Measurements from ENCODE around the gene WARS2.

WARS2 gene

DNA sequence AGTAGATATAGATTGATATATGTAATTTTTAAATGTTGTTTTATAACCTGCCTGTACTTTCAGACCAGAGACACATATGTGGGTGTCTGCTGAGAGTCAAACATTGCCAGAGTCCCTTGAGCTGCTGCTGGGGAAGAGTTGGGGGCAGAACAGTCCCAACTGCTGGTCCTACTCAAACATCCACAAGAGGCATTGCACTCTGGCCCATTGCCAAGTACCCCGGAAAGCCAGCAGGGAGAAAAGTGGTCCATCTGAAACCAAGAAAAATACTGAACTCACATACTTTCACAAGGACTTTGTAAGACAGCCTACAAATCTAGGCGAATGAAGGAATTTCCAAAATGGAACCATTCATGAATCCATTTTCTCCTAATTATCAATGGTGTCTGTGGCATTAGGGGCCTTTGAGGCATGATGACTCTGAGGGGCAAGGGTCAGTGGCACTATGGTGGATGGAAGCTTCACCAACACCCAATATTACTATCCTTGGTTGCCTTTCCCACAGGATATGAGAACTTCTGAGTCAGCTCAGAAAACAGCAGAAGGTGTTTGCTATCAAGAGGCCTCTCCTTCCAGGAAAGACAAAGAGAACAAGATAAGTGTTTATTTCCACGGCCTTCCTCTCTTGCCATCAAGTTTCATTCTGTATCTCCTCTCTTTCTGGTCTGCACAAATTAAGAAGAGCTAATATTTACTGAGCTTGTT, 145.0 kb downstream of the WARS2 start:
- no peak for DNase-seq

DNA sequence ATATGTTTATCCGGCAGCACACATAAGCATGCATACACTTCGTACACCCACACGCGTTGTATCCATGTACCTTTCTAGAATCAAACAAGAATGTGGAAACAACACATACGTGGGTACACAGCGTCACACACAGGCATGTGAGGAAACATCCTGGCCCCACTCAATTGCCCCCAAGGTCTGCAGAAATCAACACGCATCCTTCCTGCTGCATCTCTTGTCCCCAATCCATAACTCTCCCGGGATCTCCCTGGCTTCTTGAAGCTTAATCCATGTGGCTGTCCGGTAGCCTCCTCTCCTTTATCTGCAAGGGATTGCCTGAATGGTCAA, 146.8 kb downstream of the WARS2 start:
- DNase-seq, result no peak

DNA sequence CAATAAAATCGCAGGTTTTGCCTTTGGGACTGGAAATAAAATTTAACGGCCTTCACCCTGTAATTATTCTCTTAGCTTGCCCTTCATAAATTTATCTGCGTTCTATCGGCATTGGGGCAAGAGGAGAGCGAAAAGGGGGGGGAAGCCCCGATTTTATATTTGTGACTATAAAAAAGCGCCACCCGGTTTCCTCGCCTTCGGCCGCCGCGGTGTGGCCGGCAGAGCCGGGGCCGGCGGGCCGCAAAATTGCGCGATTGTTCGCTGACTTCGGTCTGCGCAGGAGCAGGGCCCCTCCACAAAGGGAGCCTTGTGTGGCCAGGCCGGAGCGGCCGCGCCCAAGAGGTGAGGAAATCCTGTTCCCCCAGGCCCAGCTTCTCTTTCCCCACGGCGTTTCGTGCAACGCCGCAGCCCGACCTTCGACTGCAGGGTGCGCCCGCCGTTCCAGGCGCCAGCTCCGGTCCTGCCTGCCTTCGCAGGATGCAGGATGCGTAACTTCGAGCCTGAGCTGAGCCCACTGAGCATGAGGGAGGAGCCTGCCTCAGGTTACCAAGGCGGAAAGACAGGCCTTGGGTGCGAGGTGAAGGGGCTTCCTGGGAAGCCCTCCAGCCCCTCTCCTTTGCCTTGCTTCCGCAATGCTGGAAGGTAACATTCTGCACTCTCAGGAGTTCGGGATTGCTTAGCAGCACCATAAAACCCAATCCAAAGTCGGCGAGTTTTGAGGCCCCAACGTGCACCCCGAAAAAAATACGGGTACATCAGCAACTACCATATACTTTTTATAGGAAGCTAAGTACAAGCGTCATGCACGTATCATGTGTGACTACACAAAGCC, 147.4 kb downstream of the WARS2 start:
- no peak for DNase-seq

DNA sequence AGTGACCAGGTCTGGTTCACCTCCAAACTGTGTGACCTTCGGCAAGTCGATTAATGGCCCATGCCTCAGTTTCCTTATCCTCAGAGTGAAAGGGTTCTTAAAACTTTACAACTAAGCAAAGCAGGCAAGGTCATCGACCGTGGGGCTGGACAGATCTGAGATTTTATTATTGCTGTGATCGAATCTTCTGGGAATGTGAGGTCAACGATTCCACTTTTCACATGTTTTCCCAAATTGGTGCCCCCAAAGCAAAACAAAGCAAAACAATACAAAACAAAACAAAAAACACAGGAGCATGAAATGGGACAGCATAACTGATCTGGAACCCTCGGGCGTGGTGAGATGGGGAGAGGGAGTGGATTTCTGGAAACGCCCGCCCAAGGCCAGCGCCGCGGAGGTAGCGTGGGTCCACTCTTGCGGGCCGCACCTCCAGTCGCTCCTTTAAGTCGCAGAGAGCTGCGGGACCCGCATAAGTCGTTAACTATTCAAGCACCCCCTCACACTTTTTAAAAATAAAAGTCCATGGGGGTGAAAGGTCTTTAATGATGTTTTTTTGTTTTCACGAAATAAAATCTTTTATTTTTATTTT, 148.1 kb downstream of the WARS2 start:
- no peak for DNase-seq

DNA sequence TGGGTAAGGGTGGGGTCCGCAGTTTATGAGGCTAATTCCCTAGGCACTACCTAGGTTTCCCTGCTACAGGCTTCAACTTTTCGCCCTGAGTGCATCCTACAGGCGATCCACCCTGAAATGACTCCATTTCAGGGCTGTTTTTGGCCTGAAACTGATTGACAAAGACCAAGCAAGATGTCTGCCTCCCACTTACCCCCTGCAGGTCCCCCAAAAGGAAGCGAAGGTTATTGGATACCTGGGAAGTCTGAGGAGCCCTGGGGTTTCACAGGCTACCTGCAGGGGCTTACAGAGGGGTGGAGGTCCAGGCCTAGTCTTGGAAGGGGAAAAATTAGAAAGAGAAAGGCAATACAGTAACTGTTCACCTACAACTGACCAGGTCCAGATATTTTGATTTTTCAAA, 149.0 kb downstream of the WARS2 start:
- DNase-seq, result no peak

DNA sequence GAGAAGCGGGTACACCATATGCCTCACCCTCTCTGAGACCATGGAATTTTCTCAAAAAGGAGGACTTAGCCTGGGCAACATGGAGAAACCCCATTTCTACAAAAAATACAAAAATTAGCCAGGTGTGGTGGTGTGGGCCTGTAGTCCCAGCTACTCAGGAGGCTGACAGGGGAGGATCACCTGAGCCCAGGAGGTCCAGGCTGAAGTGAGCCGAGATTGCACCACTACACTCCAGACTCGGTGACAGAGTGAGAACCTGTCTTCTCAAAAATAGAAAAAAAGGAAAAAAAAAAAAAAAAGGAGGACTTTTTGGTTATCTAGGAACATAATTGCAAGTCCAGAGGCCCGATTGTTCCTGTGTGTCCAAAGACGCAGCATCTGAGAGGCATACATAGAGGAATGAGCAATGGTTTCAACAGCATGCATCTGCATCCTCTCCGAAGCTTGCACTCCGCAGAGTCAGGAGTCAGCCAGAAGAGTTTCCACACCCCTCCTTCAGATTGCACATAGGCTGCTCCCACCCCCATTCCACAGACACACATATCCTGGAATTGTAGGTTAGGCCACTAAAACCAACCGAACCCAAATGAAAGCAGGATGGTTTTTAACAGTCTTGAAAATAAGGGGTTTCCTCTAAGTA, 149.8 kb downstream of the WARS2 start:
- no peak for DNase-seq

DNA sequence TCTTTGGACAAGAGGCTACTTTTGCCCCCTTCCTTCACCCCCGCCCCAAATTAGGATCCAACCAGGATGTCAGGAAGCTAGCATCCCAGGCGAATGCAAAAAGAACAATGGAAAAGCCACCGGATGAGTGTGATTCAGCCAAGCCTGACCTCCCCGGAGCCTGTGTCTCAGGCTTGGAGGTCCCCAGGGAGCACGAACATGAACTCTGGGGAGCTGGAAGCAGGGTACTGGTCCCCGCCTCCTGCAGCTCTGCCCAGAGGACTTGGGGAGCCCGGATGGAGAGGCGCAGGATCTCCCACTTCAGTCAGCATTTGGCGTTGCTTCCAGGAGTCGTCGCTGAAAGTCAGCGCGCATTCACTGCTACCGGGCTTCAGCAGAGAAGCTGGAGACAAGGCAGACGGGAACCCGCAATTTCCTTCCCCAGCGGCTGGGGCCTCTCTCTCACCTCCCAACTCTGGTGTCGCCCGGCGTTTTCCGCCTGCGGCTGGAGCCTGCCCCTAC, 150.5 kb downstream of the WARS2 start:
- no peak for DNase-seq

DNA sequence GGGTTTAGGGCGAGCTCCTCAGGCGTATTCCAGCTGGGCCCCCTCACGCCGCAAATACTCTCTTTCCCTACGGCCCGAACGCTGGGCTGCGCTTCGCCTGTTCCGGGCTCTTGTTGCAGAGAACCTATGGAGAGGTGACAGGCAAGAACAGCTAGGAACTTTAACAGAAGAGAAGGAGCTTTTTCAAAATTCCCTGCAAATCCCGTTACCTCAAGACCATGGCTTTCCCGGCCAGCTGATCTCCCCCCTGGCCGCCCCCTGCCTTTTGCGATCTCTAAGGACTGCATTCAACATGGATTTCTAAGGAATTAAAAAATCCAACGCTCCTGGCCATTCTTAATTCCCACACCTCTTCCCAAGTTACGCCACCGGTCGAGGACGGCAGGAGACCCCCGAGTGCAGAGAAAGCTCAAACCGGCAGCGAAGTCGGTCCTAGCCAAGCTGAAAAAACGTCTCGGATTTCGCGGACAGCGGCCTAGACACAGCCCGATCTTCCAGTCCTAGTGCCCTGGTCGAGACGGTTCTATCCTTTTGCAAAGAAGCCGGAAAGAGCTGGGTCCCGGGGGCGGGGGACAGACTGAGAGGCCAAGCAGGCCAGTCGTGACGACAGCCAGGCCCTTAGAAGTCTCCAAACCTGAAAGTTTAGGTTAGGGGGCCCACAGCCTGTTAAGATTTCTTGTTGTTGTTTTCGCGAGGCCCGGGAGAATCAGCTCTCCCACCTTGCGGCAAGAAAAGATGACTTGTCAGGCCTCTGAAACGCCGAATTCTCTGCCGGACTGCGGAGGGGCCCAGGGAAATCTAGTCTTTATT, 151.2 kb downstream of the WARS2 start:
- no peak for DNase-seq

DNA sequence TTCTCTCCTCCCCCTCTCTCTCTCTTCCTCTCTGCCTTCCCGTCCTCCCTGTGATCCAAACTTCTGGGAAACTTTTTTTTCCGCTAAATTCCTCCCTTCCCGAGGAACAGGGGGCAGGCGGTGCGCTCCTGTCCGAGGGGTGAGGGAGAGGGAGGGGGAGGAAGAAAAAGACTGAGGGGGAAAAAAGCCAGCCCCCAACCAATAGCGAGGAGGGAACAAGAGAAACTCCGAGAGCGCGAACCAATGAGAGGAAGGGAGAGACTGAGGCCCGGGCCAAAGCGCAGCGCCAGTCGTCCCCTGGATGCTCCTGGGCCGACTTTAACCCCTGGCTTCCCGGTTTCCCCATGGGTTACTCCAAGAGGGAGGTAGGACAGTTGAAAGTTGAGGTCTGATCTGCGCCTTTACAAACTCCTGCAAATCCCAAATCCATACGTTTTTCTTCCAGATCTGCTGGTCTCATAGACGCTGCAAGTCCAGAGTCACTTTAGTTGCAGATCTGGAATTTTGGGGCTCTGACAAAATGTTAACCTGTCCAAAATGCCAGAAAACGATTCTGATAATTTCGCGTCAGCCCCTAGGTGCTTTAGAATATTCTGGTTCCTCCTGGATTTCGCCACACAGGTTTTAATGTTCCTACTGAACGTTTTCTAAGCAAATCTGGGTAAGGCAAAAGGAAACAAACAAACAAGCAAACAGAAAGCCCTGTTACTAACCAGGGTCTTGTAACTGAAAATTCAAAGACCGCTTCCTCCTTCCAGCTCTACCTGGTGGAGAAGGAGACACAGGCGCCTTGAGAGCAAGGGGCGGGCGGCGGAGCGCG, 152.1 kb downstream of the WARS2 start, which contains the start of gene TBX15:
TSS of gene TBX15 (minus strand) at position 158 of the 820 bp plus-strand sequence. CDS start 548 bp downstream, outside the sequence.
- no peak for DNase-seq

DNA sequence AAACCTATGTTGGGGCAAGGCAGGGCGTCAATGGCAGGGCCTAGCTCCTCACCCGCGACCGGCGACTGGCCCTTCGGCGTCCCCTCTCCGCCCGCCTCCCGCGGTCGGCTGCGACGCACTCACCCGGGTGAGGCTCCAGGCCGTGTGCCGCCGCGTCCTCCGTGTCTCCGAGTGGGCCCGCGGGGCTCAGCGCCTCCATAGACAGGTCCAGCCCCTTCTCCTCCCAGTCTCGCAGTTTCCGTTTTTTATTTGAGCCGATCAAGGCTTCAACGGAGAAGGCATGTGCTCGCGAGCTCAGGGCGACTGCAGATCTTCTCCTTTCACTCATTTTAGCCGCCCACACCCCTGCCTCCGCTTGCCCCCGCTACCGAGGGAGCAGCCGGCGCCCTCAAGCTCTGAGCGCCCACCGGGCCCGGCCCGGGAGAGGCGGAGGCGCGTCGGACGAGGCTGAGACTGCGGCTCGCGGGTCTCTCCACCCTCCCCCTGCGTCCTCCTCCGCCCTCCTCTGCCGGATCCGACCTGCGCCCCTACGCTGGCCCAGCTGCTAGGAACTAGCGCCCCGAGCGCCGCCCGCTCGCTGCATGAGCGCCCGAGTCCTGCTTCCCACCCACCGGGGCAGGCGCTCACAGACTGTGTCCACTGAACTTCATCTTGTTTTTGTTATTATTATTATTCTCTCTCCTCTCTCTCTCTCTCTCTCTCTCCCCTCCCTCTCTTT, 152.8 kb downstream of the WARS2 start:
- no peak for DNase-seq

DNA sequence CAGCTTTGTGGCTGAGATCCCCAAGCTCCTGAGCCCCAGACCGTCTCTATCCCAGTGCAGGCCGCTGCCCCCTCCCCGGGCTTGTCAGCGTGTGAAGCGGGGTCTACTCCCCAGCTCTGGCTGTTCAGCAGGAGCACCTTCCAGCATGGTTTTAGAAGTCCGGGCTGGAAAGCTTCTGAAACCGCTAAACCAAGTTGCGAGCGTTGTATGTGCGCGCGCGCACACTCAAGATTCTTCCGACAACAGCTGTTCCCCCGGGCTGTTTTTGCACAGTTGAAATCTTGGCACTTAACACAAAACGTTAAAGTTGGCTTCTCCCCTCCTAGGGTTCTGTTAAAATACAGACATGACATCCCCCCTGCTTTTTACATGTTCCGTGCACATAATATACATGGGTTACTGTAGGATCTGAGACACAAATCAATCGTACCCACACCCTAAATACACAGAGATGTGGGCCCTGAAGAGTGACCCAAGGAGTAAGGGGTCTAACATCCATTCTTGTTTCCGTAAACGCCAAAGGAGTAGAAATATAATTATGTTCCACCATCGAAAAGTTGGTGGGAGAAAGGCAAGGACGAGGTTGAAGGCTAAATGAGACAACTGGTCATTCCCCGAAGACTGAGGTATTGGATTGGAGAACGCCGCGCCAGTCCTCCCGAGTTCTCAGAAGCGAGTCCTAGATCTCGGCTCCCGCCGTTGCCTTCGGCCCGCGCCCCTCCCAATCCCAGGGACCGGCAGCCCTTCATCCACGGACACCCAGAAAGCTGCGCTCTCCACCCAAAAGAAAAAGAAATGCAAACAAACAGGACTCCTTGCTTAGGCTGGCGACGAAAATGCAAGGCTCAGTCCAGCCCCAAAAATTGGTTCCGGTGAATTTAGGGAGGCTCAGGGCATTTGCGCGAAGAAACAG, 153.6 kb downstream of the WARS2 start:
- no peak for DNase-seq

DNA sequence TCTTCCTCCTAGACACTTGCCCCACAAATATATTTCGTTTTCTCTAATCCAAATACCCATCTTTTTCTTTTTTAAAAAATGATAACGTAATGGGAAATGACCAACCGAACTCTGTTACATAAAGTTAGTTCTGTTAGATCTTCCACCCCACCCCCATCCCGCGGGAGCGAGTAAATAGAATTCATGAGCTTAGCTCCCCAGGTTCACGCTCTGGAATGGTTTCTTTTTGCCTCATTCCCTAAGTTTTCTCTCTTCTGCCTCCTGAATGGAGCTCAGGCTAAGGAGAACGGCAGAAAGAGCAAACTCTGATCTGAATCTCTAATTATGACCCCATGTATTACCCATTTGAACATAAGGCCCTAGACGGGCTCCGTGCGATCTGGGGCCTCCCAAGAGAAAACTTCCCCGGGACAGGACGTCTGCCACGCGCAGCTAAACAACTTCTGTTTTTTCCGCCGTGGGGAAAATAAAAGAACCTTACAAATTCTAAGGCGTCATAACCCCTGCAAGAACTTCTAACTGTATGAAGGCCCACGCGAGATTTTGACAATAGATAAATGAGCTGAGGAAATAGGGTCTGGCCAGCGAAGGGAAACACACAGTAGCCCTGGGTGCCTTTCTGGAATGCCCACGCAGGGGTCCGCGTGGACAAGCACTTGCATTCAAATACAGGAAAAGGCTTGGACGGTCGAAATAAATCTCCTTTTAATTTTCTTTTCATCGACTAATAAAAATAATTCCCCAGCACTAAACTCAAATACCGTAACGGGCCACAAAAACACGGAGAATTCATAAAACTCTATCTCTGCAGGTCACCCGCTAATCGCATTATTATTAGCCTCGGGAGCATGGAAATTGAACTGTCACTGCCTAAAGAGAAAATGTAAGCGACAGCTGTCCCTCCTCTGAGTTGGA, 154.6 kb downstream of the WARS2 start:
- no peak for DNase-seq

DNA sequence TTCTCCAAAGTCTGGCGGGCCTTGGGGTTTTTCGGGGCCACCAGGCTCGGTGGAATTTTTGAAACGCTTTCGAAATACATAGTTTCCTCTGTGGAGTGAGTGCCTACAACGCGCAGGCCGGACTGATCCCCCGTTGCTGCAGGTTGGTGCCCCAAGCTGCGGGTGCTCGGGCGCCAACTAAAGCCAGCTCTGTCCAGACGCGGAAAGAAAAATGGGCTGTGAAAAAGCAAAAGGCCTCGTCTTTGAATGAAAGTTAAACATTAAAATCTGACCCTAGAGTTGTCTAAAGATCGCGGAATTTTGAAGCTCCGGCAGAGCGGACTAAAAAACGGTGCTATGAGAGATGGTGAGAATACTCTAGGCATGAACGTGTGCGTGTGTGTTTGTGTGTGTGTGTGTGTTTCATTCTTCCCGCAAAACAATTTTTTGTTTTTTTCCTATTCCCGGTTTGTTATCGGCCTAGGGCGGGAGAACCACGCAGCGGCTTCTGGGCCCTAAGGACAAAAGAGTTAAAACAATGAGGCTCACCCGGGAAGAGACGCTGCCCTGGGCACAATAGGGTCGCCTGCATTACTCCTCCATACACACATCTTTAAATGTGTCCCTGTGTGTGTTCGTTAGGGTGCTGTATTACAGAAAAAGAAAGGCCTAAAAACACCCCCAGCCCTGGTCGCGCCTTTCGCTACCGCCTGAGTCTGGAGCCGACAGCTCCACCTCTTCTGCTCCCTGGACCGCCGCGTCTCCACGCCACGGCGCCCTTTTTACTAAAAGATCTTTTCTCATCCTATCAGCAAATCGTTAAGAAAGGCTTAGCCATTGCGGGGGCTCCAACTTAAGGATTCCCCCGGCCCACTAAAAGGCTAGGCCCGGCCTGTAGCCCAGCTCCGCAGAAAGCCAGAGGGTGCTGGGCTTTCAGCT, 155.5 kb downstream of the WARS2 start:
- DNase-seq, result no peak

DNA sequence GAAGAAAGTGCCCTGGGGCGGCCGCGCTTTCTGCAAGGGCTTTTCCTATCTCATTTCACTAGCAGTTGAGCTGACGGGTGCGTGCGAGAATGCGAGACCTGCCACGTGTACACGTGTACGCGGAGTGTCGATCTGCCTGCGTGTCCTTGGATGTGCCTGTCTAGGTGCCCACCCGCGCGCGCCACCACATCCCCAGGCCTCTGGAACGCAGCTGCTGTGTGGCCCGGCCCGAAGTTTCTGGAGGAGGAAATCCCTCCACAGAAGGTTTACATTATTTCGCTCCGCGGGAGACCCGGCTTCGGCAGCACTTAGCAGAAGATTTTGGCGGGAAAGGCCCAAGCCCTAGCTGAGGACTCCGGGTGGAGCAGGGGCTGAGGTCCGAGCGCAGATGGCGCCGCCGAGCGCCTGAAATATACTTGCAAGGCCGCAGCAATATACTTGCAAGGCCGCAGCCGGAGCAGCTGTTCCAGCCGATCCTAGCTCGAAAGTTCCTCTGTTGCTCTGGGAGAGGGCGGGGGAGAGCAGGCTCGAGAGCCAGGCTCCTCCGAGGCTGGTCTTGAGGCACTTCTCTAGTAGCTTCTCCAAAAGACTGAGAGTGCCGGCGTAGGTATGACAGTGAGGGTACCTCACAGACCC, 156.2 kb downstream of the WARS2 start:
- no peak for DNase-seq

DNA sequence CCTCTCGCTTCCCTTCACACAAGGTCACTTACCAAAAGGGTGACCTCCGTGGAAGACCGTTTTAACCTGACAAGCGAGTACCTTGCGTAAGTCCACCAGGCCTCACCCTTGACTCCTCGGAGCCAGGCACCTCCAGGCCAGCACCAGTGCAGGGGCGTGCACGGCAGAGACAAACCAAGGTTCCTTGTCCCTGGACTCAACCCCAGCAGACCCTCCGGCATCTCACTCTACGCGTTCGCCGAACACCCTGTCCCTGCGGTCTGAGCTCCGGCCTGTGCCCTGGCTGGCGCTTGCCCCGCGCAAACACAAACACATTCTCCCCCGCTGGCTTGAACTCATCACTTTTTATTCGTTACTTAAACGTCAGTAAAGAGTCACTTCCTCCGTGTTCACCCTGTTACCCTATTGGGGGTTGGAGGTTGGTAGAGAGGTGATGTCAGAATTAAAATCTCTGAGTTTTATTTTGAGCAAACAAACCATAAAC, 156.9 kb downstream of the WARS2 start:
- DNase-seq, result no peak

DNA sequence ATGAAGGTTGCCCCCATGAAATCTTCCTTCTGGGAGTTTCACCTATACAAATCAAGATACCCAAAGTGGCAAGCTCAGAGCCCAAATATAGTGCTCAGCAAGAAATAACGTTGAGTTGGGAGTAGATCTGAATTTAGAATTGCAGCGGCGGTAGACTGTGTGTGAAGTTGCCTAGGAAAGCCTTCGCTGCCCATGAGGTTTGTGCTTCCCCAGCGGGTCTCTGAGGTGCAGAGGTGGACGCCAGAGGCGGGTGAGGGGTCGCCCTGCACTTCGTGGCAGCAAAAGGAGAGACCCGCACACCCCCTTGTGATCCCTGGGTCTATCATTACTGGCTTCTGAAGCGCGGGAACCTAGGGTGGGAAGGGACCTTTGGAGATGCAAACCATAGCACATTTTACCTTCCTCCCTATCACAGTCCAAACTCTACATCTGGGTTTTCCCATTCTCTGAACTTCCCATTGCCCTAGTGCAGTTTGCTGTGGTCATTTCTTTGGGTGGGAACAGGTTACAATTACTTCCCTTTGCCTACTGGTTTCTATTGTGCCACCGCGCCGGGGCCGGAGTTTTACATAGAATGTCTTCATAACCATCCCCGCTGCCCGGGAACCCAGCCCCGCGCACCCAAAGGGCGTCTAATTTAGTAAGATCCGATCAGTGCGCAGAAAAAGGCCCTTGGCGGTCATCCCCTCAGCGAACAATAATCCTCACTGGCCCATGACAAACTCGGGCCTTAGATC, 157.5 kb downstream of the WARS2 start:
- DNase-seq, result no peak

All from NK-92 treated with Interleukin-12 subunit alpha and Interleukin-12 subunit beta, amount 100 ng/mL, for 24 hours (cell line).